Umbilical cord (tissue), 2 donors: ENCODE results near the gene SEMA7A. TPM values are rescaled to one million over a fixed set of nuclear protein-coding genes. Genes with fewer than 3 reads are reported as not detected.
A peak's percentile ranks its signal among the peaks of the same experiment; 100 is the strongest.

ENCODE experiments used
- DNase-seq: peaks from one replicate; pipeline ENCODE4 v3.0.0-alpha.2; 2015; ENCODE audit warnings: low spot score
- total RNA-seq: library from RNA; depleted of rRNA; stranded (reverse); fragments of >200 nt; gene quantifications from one replicate; pipeline ENCODE4 v1.2.3, GENCODE V29; 2014; ENCODE audit warnings: low replicate concordance; ENCODE audit not compliant: insufficient read depth

Gene SEMA7A
- total RNA-seq, 1 donor from 2014 or later: 23.1 TPM

GRCh38 chr15:74453925-74454763 lies 20.4 kb upstream of the SEMA7A start:
- peak; percentile 33 for DNase-seq

- DNase-seq: no peak
Measured at GRCh38 chr15:74451861-74452835, 18.4 kb upstream of the SEMA7A start.

GRCh38 chr15:74451322-74451721 lies 17.6 kb upstream of the SEMA7A start:
- DNase-seq: no peak

GRCh38 chr15:74449643-74450205 lies 16.0 kb upstream of the SEMA7A start:
- DNase-seq: no peak

GRCh38 chr15:74449095-74449494 lies 15.3 kb upstream of the SEMA7A start:
- no peak for DNase-seq

- no peak for DNase-seq
Measured at GRCh38 chr15:74445816-74446763, 12.3 kb upstream of the SEMA7A start.

GRCh38 chr15:74444106-74445062 lies 10.6 kb upstream of the SEMA7A start:
- DNase-seq: no peak

GRCh38 chr15:74443100-74443909 lies 9.5 kb upstream of the SEMA7A start:
- DNase-seq: no peak

- DNase-seq: no peak
Measured at GRCh38 chr15:74442604-74443003, 8.8 kb upstream of the SEMA7A start.

- DNase-seq: no peak
Measured at GRCh38 chr15:74442063-74442462, 8.3 kb upstream of the SEMA7A start.

- DNase-seq: no peak
Measured at GRCh38 chr15:74441248-74441941, 7.6 kb upstream of the SEMA7A start.

- peak; percentile 95 for DNase-seq
Measured at GRCh38 chr15:74438721-74439316, 5.1 kb upstream of the SEMA7A start.

GRCh38 chr15:74438206-74438605 lies 4.4 kb upstream of the SEMA7A start:
- no peak for DNase-seq

- DNase-seq: peak; percentile 76
Measured at GRCh38 chr15:74434263-74435136, 742 bp upstream of the SEMA7A start.

- DNase-seq: no peak
Measured at GRCh38 chr15:74432968-74433591, 678 bp downstream of the SEMA7A start.

GRCh38 chr15:74432271-74432967 lies 1.3 kb downstream of the SEMA7A start:
- DNase-seq: no peak
